H1 (cell line): ENCODE results near the gene RIMBP2. TPM values are rescaled to one million over a fixed set of nuclear protein-coding genes. Genes with fewer than 3 reads are reported as not detected.

Source experiments
- polyA plus RNA-seq, 7 experiments: library from polyadenylated mRNA; depleted of rRNA in 3 of 7; stranded (reverse) in 5 of 7; unstranded in 2 of 7; fragments of >200 nt in 5 of 7; fragments of 200-250 nt in 2 of 7; gene quantifications; 1 replicate in 5 of 7; 2 replicates in 1 of 7; 4 replicates in 1 of 7; pipeline versions ENCODE4 v1.2.1 to v1.2.3, GENCODE V29; 2011 to 2013; ENCODE audit warnings: missing spikeins in 2 of 7, mixed read lengths in 2 of 7
- total RNA-seq: library from RNA; stranded (reverse); fragmentation: NEBNext Ultra II Directional; extraction: Animal tissue kit (Norgen Biotek cat#: 25700); gene quantifications from 2 replicates; pipeline ENCODE4 v1.2.1, GENCODE V29; 2021
- TF ChIP-seq, protein P1 (sequence below): IDR thresholded peaks from 2 replicates; pipeline ENCODE4 v1.6.1; 2011; ENCODE audit warnings: low read length, improper control_type of control experiment

The RIMBP2 gene
- total and polyA plus RNA-seq, 2 of the 8 experiments (the other 6 are each of a cell fraction or from before 2014, with no cell fraction given), result 0.18 to 0.65 TPM

DNA sequence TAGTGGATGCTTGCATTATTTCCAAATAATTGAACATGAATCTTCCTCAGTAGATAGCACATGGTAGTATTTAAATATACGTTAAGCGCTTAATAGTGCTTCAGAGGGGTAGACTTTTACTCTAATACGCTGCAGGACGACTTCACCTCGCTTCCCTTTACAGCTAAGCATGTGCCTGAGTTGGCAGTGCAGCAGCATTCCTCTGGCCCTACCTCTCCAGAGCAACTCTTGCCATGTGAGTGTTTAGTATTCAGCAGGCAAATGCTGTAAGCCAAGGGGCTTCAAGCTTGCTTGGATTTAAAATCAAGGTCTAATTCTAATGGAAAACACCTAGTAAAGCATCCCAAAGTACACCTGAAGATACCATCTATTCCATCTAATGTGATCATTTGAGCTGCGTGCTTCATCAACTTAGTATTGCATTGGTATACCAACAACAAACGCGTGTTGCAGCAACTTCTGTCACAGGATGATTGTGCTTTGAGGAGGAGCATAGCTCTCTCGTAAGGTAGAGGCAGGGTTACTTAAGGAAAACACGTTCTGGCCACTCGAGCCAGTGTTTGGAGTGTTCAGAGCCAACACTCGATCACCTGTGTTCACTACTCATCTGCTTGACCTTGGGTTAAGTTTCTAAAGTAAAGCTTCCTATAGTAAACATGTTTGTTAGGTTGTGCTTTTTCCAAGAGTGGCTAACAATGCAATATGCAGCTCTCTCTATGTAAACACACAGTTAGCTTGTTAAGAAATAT lies 317.8 kb downstream of the RIMBP2 start (continued):
- TF ChIP-seq, protein P1, sequence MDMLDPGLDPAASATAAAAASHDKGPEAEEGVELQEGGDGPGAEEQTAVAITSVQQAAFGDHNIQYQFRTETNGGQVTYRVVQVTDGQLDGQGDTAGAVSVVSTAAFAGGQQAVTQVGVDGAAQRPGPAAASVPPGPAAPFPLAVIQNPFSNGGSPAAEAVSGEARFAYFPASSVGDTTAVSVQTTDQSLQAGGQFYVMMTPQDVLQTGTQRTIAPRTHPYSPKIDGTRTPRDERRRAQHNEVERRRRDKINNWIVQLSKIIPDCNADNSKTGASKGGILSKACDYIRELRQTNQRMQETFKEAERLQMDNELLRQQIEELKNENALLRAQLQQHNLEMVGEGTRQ, result no peak
